ENCODE results near the gene MOXD1. TPM values are rescaled to one million over a fixed set of nuclear protein-coding genes. Genes with fewer than 3 reads are reported as not detected.

Gene MOXD1
- polyA plus RNA-seq, 1 donor (not counting 4 experiments of a cell fraction or from before 2014, with no cell fraction given), result 2.7 TPM

- no peak overlapping the region for H3K9ac ChIP-seq (ENCODE audit: control insufficient read depth, extremely low read depth, insufficient read depth, low read length)
- dilution Hi-C loops (cut with MboI; ENCODE audit: extremely low pct_ligation_motif_present, low sequenced_read_pairs), result no loop called here
- H3K9me3 ChIP-seq (ENCODE audit: control insufficient read depth, low read depth, low read length), result no peaks in the 10 kb centered on the region
- H3K27me3 ChIP-seq (ENCODE audit: control insufficient read depth, extremely low read depth, insufficient read depth, low read length), result no peaks in the 10 kb centered on the region
- H3K9me1 ChIP-seq (ENCODE audit: control insufficient read depth, extremely low read depth, insufficient read depth, low read length), result no peaks in the 10 kb centered on the region
- H3K27ac ChIP-seq (ENCODE audit: control insufficient read depth, insufficient read depth, low read length), result no peak overlapping the region
- H2AFZ ChIP-seq (ENCODE audit: control insufficient read depth, low read length), result peak overlapping the region; percentile 42
- H3K36me3 ChIP-seq (ENCODE audit: control insufficient read depth in 2 of 2, extremely low read depth in 1 of 2, insufficient read depth in 2 of 2, low read length in 2 of 2), result no peaks in the 10 kb centered on the region
- H3K4me1 ChIP-seq (ENCODE audit: control insufficient read depth, extremely low read depth, insufficient read depth, low read length), result peaks cover 9% of the 10 kb centered on the region
- FAIRE-seq (peak; percentile 93), DNase-seq (ENCODE audit: low read depth, low spot score) (no peak)
- no peak overlapping the region for H3K4me3 ChIP-seq (ENCODE audit: control insufficient read depth in 2 of 3, extremely low read depth in 1 of 3, insufficient read depth in 2 of 3, low read depth in 1 of 3, low read length in 3 of 3)
- H4K20me1 ChIP-seq (ENCODE audit: control insufficient read depth, extremely low read depth, insufficient read depth, low read length), result no peaks in the 10 kb centered on the region
- no peak for TF ChIP-seq EZH2 (IDR thresholded peaks at IDR 0.05; ENCODE audit: low read length)
- TF ChIP-seq, protein P1, sequence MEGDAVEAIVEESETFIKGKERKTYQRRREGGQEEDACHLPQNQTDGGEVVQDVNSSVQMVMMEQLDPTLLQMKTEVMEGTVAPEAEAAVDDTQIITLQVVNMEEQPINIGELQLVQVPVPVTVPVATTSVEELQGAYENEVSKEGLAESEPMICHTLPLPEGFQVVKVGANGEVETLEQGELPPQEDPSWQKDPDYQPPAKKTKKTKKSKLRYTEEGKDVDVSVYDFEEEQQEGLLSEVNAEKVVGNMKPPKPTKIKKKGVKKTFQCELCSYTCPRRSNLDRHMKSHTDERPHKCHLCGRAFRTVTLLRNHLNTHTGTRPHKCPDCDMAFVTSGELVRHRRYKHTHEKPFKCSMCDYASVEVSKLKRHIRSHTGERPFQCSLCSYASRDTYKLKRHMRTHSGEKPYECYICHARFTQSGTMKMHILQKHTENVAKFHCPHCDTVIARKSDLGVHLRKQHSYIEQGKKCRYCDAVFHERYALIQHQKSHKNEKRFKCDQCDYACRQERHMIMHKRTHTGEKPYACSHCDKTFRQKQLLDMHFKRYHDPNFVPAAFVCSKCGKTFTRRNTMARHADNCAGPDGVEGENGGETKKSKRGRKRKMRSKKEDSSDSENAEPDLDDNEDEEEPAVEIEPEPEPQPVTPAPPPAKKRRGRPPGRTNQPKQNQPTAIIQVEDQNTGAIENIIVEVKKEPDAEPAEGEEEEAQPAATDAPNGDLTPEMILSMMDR (optimal IDR thresholded peaks at IDR 0.05 in 1 of 3, IDR thresholded peaks at IDR 0.05 in 1 of 3, conservative IDR thresholded peaks at IDR 0.05 in 1 of 3; ENCODE audit: extremely low read depth in 1 of 3, insufficient read depth in 2 of 3, low read length in 3 of 3), result no peak
- H3K79me2 ChIP-seq (ENCODE audit: control insufficient read depth, insufficient read depth, low read length), result no peaks in the 10 kb centered on the region
- peak overlapping the region; percentile 35 for H3K4me2 ChIP-seq (ENCODE audit: control insufficient read depth, extremely low read depth, insufficient read depth, low read depth, low read length)
Observed at GRCh38 chr6:132391391-132392269, 9.6 kb downstream of the MOXD1 start.

DNA sequence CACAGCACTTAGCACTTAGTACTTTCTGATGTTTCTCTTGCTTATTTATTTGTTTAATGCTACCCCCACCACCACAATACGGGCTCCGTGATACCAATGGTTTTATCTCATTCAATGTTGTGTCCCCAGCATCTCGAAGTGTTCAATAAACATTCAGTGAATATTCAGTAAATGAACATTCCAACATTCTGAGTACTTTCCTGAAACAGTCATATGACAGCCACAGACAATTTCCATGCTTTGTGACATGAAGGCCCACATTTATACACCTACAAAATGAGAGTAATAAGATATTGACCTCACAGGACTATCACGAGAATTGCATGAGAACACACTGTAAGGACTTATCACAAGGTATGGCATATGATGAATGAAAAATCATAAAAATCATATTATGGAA, 10.8 kb downstream of the MOXD1 start:
- H3K4me1 ChIP-seq (ENCODE audit: control insufficient read depth, extremely low read depth, insufficient read depth, low read length), result peaks cover 9% of the 10 kb centered on the region
- no peak for DNase-seq (ENCODE audit: low read depth, low spot score)
- H3K79me2 ChIP-seq (ENCODE audit: control insufficient read depth, insufficient read depth, low read length), result no peaks in the 10 kb centered on the region
- no peaks in the 10 kb centered on the region for H3K9me3 ChIP-seq (ENCODE audit: control insufficient read depth, low read depth, low read length)
- dilution Hi-C loops (cut with MboI; ENCODE audit: extremely low pct_ligation_motif_present, low sequenced_read_pairs), result no loop called here
- no peak overlapping the region for H3K9ac ChIP-seq (ENCODE audit: control insufficient read depth, extremely low read depth, insufficient read depth, low read length)
- H2AFZ ChIP-seq (ENCODE audit: control insufficient read depth, low read length), result no peak overlapping the region
- H3K36me3 ChIP-seq (ENCODE audit: control insufficient read depth in 2 of 2, extremely low read depth in 1 of 2, insufficient read depth in 2 of 2, low read length in 2 of 2), result no peaks in the 10 kb centered on the region
- no peak overlapping the region for H3K4me3 ChIP-seq (ENCODE audit: control insufficient read depth in 2 of 3, extremely low read depth in 1 of 3, insufficient read depth in 2 of 3, low read depth in 1 of 3, low read length in 3 of 3)
- H3K27ac ChIP-seq (ENCODE audit: control insufficient read depth, insufficient read depth, low read length), result no peak overlapping the region
- no peaks in the 10 kb centered on the region for H4K20me1 ChIP-seq (ENCODE audit: control insufficient read depth, extremely low read depth, insufficient read depth, low read length)
- TF ChIP-seq EZH2 (IDR thresholded peaks at IDR 0.05; ENCODE audit: low read length), result no peak
- TF ChIP-seq, protein P1 (optimal IDR thresholded peaks at IDR 0.05 in 1 of 3, IDR thresholded peaks at IDR 0.05 in 1 of 3, conservative IDR thresholded peaks at IDR 0.05 in 1 of 3; ENCODE audit: extremely low read depth in 1 of 3, insufficient read depth in 2 of 3, low read length in 3 of 3), result no peak
- peak; percentile 9 for FAIRE-seq
- no peaks in the 10 kb centered on the region for H3K9me1 ChIP-seq (ENCODE audit: control insufficient read depth, extremely low read depth, insufficient read depth, low read length)
- no peak overlapping the region for H3K4me2 ChIP-seq (ENCODE audit: control insufficient read depth, extremely low read depth, insufficient read depth, low read depth, low read length)
- no peaks in the 10 kb centered on the region for H3K27me3 ChIP-seq (ENCODE audit: control insufficient read depth, extremely low read depth, insufficient read depth, low read length)

Data from keratinocyte (primary cell).